HepG2 (cell line): ENCODE data around the gene GPALPP1. TPM values are rescaled to one million over a fixed set of nuclear protein-coding genes. Genes with fewer than 3 reads are reported as not detected.

Source experiments
- ATAC-seq: fragments of 200-7000 bp; cut with Tn5 transposase; 3 replicates; pipeline ENCODE4 v1.9.1; 2020; ENCODE audit warnings: mild to moderate bottlenecking, moderate library complexity
- BruUV-seq: library from RNA; stranded (reverse); fragments of 400-500 nt; replicated peaks from 2 replicates; lab custom pipeline; 2021; lab: Mats Ljungman, UMichigan
- CTCF ChIA-PET: fragments of 300-600 bp; formaldehyde crosslinking; extraction: SDS; loops from one replicate; lab custom pipeline; 2021; ENCODE audit warnings: low total read pairs, inconsistent platforms, low intra/inter-chr PET ratio; lab: Yijun Ruan, JAX
- POLR2A ChIA-PET: fragments of 350-600 bp; sonication (Branson Sonifier 250); formaldehyde crosslinking; loops from one replicate; lab custom pipeline; 2020; ENCODE audit warnings: antibody characterized with exemption, inconsistent platforms; lab: Yijun Ruan, JAX
- DNase-seq: peaks from one replicate; pipeline ENCODE4 v3.0.0-alpha.2; 2015; ENCODE audit warnings: low spot score
- FAIRE-seq: peaks from 3 replicates; lab custom pipeline; 2011; peaks lifted over from hg19 to GRCh38; lab: Jason Lieb, UNC
- H2AFZ ChIP-seq: one replicate; pipeline ENCODE4 v1.6.1; 2011; ENCODE audit warnings: low read length, inconsistent platforms
- H3K27ac ChIP-seq: fragments of 300-600 bp; 3 replicates; pipeline ENCODE4 v1.8.0; 2011; ENCODE audit warnings: mixed run types, mild to moderate bottlenecking, mixed read lengths, low read length, inconsistent platforms; ENCODE audit not compliant: insufficient read depth; ENCODE audit errors: extremely low read length
- H3K27me3 ChIP-seq, 2 experiments: fragments of 200-600 bp in 1 of 2; 2 replicates in 1 of 2; 3 replicates in 1 of 2; pipeline versions ENCODE4 v1.6.0 to v1.8.0; 2011; ENCODE audit warnings: low read length in 2 of 2, mild to moderate bottlenecking in 2 of 2, moderate library complexity in 2 of 2, inconsistent platforms in 1 of 2; ENCODE audit not compliant: insufficient read depth in 2 of 2, control insufficient read depth in 1 of 2
- H3K36me3 ChIP-seq, 2 experiments: fragments of 200-600 bp in 1 of 2; replicated peaks in 1 of 2; 2 replicates in 1 of 2; 3 replicates in 1 of 2; pipeline versions ENCODE4 v1.5.1 to v1.8.0; 2011; ENCODE audit warnings: low read length in 2 of 2, inconsistent platforms in 1 of 2; ENCODE audit not compliant: insufficient read depth in 2 of 2, control insufficient read depth in 1 of 2
- H3K4me1 ChIP-seq: 2 replicates; pipeline ENCODE4 v1.5.1; 2012; ENCODE audit warnings: low read length, inconsistent platforms; ENCODE audit not compliant: insufficient read depth
- H3K4me2 ChIP-seq: 2 replicates; pipeline ENCODE4 v1.6.0; 2011; ENCODE audit warnings: low read depth, low read length, inconsistent platforms
- H3K4me3 ChIP-seq, 3 experiments: fragments of 200-600 bp in 1 of 3; sonication (generic), shearing (Covaris generic) in 1 of 3; replicated peaks in 1 of 3; 2 replicates each; pipeline ENCODE4 v1.5.1; 2011 to 2016; ENCODE audit warnings: low read length in 3 of 3, inconsistent platforms in 2 of 3, low read depth in 2 of 3, mild to moderate bottlenecking in 2 of 3, control low read depth in 1 of 3, mixed read lengths in 1 of 3; ENCODE audit not compliant: insufficient read depth in 1 of 3
- H3K79me2 ChIP-seq: one replicate; pipeline ENCODE4 v1.6.1; 2011; ENCODE audit warnings: low read length, inconsistent platforms; ENCODE audit not compliant: insufficient read depth
- H3K9ac ChIP-seq: 2 replicates; pipeline ENCODE4 v1.6.0; 2011; ENCODE audit warnings: mild to moderate bottlenecking, low read depth, low read length, inconsistent platforms; ENCODE audit not compliant: insufficient read depth
- H3K9me3 ChIP-seq: 2 replicates; pipeline ENCODE4 v1.5.1; 2012; ENCODE audit warnings: mild to moderate bottlenecking, low read length
- H4K20me1 ChIP-seq: 2 replicates; pipeline ENCODE4 v1.6.0; 2011; ENCODE audit warnings: inconsistent platforms, mild to moderate bottlenecking, low read length, moderate library complexity; ENCODE audit not compliant: insufficient read depth
- STAG1 ChIP-seq: sonication (generic); formaldehyde crosslinking; IDR thresholded peaks from 2 replicates; pipeline ENCODE4 v1.4.0; 2020; ENCODE audit warnings: missing genetic modification reagents
- ZSCAN5A ChIP-seq: sonication (generic); formaldehyde crosslinking; IDR thresholded peaks from 2 replicates; pipeline ENCODE4 v1.8.0; 2022; ENCODE audit warnings: mild to moderate bottlenecking, missing genetic modification reagents, borderline replicate concordance
- WGBS: methylation state at CpG from one replicate; pipeline ENCODE4 v1.1.6; 2017; ENCODE audit warnings: low lambda C conversion rate; 5-methylcytosine and 5-hydroxymethylcytosine counted together
- in situ Hi-C: cut with HindIII; loops from 2 replicates; pipeline ENCODE4 v1.10.0; 2017; ENCODE audit warnings: low pct_unique_long_range_greater_than_20kb; ENCODE audit not compliant: extremely low pct_ligation_motif_present
- intact Hi-C: fragments of 100-400 bp; cut with micrococcal nuclease; formaldehyde crosslinking; loops from one replicate; pipeline ENCODE4 v1.10.0; 2022; ENCODE audit not compliant: unreplicated experiment
- polyA plus RNA-seq, 8 experiments: library from polyadenylated mRNA; depleted of rRNA in 3 of 8; stranded (reverse) in 7 of 8; unstranded in 1 of 8; fragments of >200 nt; fragmentation: Illumina TruSeq in 4 of 8; extraction: Trizol in 4 of 8; gene quantifications; 2 replicates each; pipeline versions ENCODE4 v1.2.1 to v1.2.3, GENCODE V29; 2011 to 2016; ENCODE audit warnings: low read depth in 4 of 8, missing spikeins in 1 of 8, mixed read lengths in 1 of 8; ENCODE audit not compliant: insufficient read depth in 1 of 8
- total RNA-seq, 5 experiments: library from RNA; depleted of rRNA; stranded (reverse); fragments of >200 nt; fragmentation: Illumina TruSeq; extraction: Trizol; gene quantifications; 2 replicates each; pipeline ENCODE4 v1.2.3, GENCODE V29; 2016; ENCODE audit warnings: low read depth in 1 of 5
- TF ChIP-seq, protein P1 (sequence below): sonication (generic); formaldehyde crosslinking; IDR thresholded peaks from 2 replicates; pipeline ENCODE4 v1.5.0; 2020; ENCODE audit warnings: mild to moderate bottlenecking, missing genetic modification reagents, moderate library complexity

Gene GPALPP1
- total and polyA plus RNA-seq, 2 of the 13 experiments (the other 11 are each of a cell fraction or from before 2014, with no cell fraction given), result 12.1 to 23.1 TPM

DNA sequence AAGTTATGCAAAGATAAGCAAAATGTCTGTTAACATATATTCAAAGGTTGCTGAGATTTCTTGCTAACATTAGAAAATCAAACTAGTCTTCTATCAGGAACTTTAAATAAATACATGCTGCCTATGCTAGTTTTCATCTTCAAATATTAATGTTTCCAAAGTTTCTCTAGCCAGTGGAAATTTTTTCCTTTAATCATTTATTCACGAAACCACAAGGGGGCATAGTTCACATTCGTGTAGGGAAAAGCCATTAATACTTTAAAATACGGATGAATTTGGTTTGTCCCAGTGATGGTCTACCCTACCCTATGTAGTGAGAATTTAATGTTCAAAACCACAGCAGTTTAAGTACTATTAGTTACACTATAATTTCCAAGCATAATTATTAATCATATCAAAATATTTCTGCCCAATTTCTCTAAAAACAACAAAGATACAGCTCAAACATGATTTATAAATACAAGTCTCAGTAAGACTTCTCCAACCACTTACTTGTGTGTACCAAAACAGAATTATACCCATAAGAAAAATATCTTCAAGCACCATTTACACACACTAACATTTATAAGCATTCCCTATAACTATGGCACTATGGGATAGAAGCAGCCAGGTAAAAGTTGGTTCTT lies 16.3 kb upstream of the GPALPP1 start:
- H3K27ac ChIP-seq, result no peak overlapping the region
- BruUV-seq, result no TSS peak
- ATAC-seq (peak; percentile 23; the same call in 1 of the 3 replicates), DNase-seq (peak; percentile 36), FAIRE-seq (no peak)
- in situ Hi-C loops, result loop anchor here (25.0 kb wide), 1 partner anchor 1061 kb away; no protein-coding TSS in a partner anchor
- H4K20me1 ChIP-seq, result peaks cover 6% of the 10 kb centered on the region; the same call in 1 of the 2 replicates
- peaks cover 5% of the 10 kb centered on the region for H3K79me2 ChIP-seq
- H3K4me1 ChIP-seq, result peaks cover 16% of the 10 kb centered on the region
- 10% methylated on average over 3 of the region's 3 CpGs for WGBS
- 0 out of 2 replicates have a peak overlapping the region, but pooled peaks have one; percentile 18 for H3K4me2 ChIP-seq
- intact Hi-C loops, result loop anchor here (1.0 to 10.0 kb wide), 3 partner anchors 55 to 1068 kb away; no protein-coding TSS in a partner anchor
- no peak overlapping the region for H3K4me3 ChIP-seq
- no peak overlapping the region for H2AFZ ChIP-seq
- TF ChIP-seq ZSCAN5A (CRISPR knock-in tag) (no peak), STAG1 (CRISPR knock-in tag) (peak; percentile 47)
- TF ChIP-seq, protein P1, sequence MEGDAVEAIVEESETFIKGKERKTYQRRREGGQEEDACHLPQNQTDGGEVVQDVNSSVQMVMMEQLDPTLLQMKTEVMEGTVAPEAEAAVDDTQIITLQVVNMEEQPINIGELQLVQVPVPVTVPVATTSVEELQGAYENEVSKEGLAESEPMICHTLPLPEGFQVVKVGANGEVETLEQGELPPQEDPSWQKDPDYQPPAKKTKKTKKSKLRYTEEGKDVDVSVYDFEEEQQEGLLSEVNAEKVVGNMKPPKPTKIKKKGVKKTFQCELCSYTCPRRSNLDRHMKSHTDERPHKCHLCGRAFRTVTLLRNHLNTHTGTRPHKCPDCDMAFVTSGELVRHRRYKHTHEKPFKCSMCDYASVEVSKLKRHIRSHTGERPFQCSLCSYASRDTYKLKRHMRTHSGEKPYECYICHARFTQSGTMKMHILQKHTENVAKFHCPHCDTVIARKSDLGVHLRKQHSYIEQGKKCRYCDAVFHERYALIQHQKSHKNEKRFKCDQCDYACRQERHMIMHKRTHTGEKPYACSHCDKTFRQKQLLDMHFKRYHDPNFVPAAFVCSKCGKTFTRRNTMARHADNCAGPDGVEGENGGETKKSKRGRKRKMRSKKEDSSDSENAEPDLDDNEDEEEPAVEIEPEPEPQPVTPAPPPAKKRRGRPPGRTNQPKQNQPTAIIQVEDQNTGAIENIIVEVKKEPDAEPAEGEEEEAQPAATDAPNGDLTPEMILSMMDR (CRISPR knock-in tag), result peak; percentile 42
- H3K27me3 ChIP-seq, result no peaks in the 10 kb centered on the region
- H3K36me3 ChIP-seq, result peaks cover 8 to 59% of the 10 kb centered on the region in 2 experiments
- CTCF ChIA-PET, result interaction anchor here (0.5 to 1.8 kb wide), 2 partner anchors 51 to 336 kb away, joined by 3 to 4 read pairs; no protein-coding TSS in a partner anchor
- POLR2A ChIA-PET, result no interaction called here
- H3K9me3 ChIP-seq, result no peaks in the 10 kb centered on the region
- no peak overlapping the region for H3K9ac ChIP-seq
